ENCODE data around the gene GAN. TPM values are rescaled to one million over a fixed set of nuclear protein-coding genes. Genes with fewer than 3 reads are reported as not detected.
A peak's percentile ranks its signal among the peaks of the same experiment; 100 is the strongest.

GAN gene
- polyA plus RNA-seq, 1 donor, result 2.7 TPM

DNA sequence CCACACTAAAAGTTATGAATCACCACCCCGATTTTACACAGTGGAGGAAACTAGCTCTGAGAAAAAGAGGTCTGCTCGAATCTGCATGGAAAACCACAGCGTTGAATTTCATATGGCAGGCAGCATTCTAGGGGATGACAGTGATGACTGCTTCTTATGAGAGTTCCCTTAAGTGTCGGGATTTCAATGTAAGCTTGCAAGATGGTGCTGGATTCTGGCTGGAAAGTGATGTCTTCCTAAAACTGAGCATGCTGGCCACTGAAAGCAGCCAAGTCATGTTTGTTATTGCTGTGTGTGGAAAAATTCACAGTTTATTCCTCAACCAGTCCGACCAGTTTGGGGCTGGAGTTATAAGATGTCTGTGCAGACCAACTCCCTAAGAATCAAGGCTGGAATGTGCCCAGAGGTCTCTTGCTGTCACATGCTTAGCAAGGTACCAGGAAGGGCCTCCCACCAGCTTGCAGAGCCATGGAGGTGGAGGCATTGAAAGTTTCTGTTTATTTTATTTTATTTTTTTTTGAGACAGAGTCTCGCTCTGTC, 37.2 kb upstream of the GAN start:
- H3K27ac ChIP-seq (ENCODE audit: low read length), result no peak overlapping the region
- no peak overlapping the region for H3K4me3 ChIP-seq (ENCODE audit: low read length)
- 40% methylated on average over 1 of the region's 6 CpGs for whole genome bisulfite sequencing (ENCODE audit: insufficient coverage, low lambda C conversion rate)
- no peaks in the 10 kb centered on the region for H3K9me3 ChIP-seq (ENCODE audit: control insufficient read depth, low read depth, low read length)
- H3K27me3 ChIP-seq (ENCODE audit: control insufficient read depth, insufficient read depth, low read length), result no peaks in the 10 kb centered on the region
- DNase-seq, result peak in 1 of 2 donors; percentile 51
- H3K4me1 ChIP-seq (ENCODE audit: control insufficient read depth, insufficient read depth, low read length), result peaks cover 38% of the 10 kb centered on the region
- no peaks in the 10 kb centered on the region for H3K36me3 ChIP-seq (ENCODE audit: control insufficient read depth, insufficient read depth, low read length)

DNA sequence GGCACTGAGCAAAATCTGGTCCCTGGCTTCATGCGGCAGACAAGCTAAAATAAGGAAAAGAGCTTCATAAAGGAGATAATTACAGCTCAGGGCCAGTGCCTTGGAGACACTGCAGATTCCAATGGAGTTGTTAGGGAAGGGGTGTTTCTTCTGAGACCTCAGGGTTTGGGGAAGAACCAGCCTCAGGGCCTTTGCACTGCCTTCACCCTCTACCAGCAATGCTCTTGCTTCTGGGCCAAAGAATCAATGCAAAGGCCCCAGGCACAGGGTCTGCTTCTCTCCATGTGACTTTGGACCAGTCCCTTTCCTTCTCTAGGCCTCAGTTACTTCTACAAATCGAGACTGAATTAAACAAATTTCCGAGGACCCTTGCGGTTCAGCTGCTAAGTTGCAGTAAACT, 36.2 kb upstream of the GAN start:
- WGBS (ENCODE audit: insufficient coverage, low lambda C conversion rate), result no CpG with 5 or more reads among the region's 4 CpGs
- no peak for DNase-seq
- H3K4me1 ChIP-seq (ENCODE audit: control insufficient read depth, insufficient read depth, low read length), result peaks cover 35% of the 10 kb centered on the region
- H3K27ac ChIP-seq (ENCODE audit: low read length), result no peak overlapping the region
- H3K27me3 ChIP-seq (ENCODE audit: control insufficient read depth, insufficient read depth, low read length), result no peaks in the 10 kb centered on the region
- H3K9me3 ChIP-seq (ENCODE audit: control insufficient read depth, low read depth, low read length), result no peaks in the 10 kb centered on the region
- H3K36me3 ChIP-seq (ENCODE audit: control insufficient read depth, insufficient read depth, low read length), result no peaks in the 10 kb centered on the region
- no peak overlapping the region for H3K4me3 ChIP-seq (ENCODE audit: low read length)

DNA sequence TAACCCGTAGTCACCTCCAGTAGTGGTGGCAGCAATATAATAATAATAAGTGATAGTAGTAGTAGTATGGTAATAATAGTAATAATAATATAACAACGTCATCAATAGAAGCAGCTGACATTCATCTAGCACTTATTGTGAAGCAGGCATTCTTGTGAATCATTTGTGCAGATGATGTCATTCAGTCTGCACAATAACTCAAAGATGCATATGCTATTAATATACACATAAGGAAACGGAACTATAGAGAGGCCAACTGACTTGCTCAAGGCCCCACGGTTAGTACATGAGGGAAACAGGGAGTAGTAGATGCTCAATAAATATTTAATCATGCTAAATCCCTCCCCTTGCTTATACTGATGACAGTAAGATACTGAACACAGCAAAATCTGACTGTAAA, 35.4 kb upstream of the GAN start:
- Histone ChIP-seq H3K36me3 (ENCODE audit: control insufficient read depth, insufficient read depth, low read length) (no peaks in the 10 kb centered on the region), H3K4me3 (ENCODE audit: low read length) (no peak overlapping the region), H3K4me1 (ENCODE audit: control insufficient read depth, insufficient read depth, low read length) (peaks cover 28% of the 10 kb centered on the region), H3K27ac (ENCODE audit: low read length) (no peak overlapping the region), H3K9me3 (ENCODE audit: control insufficient read depth, low read depth, low read length) (no peaks in the 10 kb centered on the region), H3K27me3 (ENCODE audit: control insufficient read depth, insufficient read depth, low read length) (no peaks in the 10 kb centered on the region)
- WGBS (ENCODE audit: insufficient coverage, low lambda C conversion rate), result 71% methylated on average over 2 of the region's 4 CpGs
- DNase-seq, result no peak

DNA sequence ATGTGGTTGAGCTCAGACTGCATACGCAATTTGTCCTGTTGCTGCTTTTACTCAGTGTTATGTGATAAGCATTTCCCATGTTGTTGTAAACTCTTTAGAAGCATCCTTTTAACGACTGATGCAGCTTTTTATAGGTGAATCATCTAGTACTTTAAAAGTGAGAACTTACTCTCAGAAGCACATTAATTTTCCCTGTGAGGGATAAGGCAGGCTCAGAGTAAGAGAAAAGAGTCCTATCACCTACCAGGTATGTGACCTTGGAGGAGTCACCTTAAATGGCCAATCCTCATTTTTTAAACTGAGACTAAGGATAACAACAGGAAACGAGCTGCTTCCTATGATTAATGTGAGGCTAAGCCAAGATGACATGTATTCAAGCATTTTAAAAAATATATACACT, 34.4 kb upstream of the GAN start:
- H3K4me3 ChIP-seq (ENCODE audit: low read length), result no peak overlapping the region
- no peak overlapping the region for H3K27ac ChIP-seq (ENCODE audit: low read length)
- H3K36me3 ChIP-seq (ENCODE audit: control insufficient read depth, insufficient read depth, low read length), result no peaks in the 10 kb centered on the region
- H3K4me1 ChIP-seq (ENCODE audit: control insufficient read depth, insufficient read depth, low read length), result peaks cover 18% of the 10 kb centered on the region
- H3K9me3 ChIP-seq (ENCODE audit: control insufficient read depth, low read depth, low read length), result no peaks in the 10 kb centered on the region
- 100% methylated on average over 1 of the region's 3 CpGs for WGBS (ENCODE audit: insufficient coverage, low lambda C conversion rate)
- no peak for DNase-seq
- H3K27me3 ChIP-seq (ENCODE audit: control insufficient read depth, insufficient read depth, low read length), result no peaks in the 10 kb centered on the region

DNA sequence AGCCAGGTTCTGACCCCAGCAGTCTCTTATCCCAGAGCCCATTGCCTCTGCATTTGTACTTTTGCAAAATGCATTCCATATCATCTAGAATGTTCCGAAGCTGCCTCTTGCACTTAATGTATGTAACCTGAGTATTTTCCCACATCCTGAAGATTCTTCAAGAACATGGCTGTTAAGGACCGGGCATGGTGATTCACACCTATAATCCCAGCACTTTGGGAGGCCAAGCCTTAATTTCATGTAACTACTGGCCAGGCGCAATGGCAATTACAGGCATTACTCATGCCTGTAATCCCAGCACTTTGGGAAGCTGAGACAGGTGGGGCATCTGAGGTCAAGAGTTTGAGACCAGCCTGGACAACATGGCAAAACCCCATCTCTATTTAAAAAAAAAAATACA, 31.7 kb upstream of the GAN start:
- Histone ChIP-seq H3K27ac (ENCODE audit: low read length) (no peak overlapping the region), H3K4me1 (ENCODE audit: control insufficient read depth, insufficient read depth, low read length) (no peaks in the 10 kb centered on the region), H3K27me3 (ENCODE audit: control insufficient read depth, insufficient read depth, low read length) (no peaks in the 10 kb centered on the region), H3K36me3 (ENCODE audit: control insufficient read depth, insufficient read depth, low read length) (no peaks in the 10 kb centered on the region), H3K4me3 (ENCODE audit: low read length) (no peak overlapping the region), H3K9me3 (ENCODE audit: control insufficient read depth, low read depth, low read length) (no peaks in the 10 kb centered on the region)
- no peak for DNase-seq
- no CpG with 5 or more reads among the region's 3 CpGs for WGBS (ENCODE audit: insufficient coverage, low lambda C conversion rate)

DNA sequence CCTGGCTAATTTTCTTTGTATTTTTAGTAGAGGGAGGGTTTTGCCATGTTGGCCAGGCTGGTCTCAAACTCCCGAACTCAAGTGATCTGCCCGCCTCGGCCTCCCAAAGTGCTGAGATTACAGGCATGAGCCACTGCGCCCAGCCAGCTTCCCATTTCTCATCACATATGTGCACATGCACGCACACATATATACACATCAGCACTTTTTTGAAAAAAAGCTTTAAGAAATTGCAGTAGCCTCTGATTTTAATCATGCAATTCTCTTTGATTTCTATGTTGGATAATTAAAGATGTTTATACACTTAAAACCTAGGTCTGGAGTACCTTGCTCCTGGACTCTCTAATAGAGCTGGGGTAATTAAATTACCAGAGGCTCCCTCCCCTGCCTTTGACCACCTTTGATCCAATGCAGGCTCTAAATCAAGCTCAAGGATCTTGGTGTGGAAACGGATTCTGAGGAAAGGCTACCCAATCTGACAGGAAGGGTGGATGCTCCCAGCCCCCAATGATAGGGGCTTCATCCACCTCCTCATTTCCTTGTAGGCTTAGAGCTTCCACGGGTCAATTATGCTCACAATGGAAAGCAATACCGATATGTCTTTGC, 29.7 kb upstream of the GAN start:
- Histone ChIP-seq H3K4me3 (ENCODE audit: low read length) (no peak overlapping the region), H3K36me3 (ENCODE audit: control insufficient read depth, insufficient read depth, low read length) (no peaks in the 10 kb centered on the region), H3K4me1 (ENCODE audit: control insufficient read depth, insufficient read depth, low read length) (no peaks in the 10 kb centered on the region), H3K9me3 (ENCODE audit: control insufficient read depth, low read depth, low read length) (no peaks in the 10 kb centered on the region), H3K27me3 (ENCODE audit: control insufficient read depth, insufficient read depth, low read length) (no peaks in the 10 kb centered on the region), H3K27ac (ENCODE audit: low read length) (no peak overlapping the region)
- WGBS (ENCODE audit: insufficient coverage, low lambda C conversion rate), result no CpG with 5 or more reads among the region's 8 CpGs
- no peak for DNase-seq

DNA sequence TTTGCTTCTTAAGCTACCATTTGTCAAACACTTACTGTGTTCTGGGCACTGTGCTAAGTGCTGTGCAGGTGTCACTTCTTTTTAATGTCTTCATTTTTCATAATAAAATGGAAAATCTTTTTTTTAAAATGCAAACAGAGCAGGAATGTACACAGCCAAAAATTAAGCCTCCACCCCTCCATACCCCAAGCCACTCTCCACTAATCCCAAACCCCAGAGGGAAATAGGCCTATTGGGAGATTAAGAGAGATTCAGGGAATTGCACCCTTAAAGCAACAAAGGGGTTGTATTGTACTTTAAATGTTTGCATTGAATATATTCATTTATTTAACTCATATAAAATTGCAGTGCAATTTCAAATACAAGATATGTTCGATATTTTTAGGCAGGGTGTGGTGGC, 28.6 kb upstream of the GAN start:
- Histone ChIP-seq H3K4me3 (ENCODE audit: low read length) (no peak overlapping the region), H3K4me1 (ENCODE audit: control insufficient read depth, insufficient read depth, low read length) (no peaks in the 10 kb centered on the region), H3K27me3 (ENCODE audit: control insufficient read depth, insufficient read depth, low read length) (no peaks in the 10 kb centered on the region), H3K27ac (ENCODE audit: low read length) (no peak overlapping the region), H3K9me3 (ENCODE audit: control insufficient read depth, low read depth, low read length) (no peaks in the 10 kb centered on the region), H3K36me3 (ENCODE audit: control insufficient read depth, insufficient read depth, low read length) (no peaks in the 10 kb centered on the region)
- whole genome bisulfite sequencing (ENCODE audit: insufficient coverage, low lambda C conversion rate), result 100% methylated on average over 1 of the region's 1 CpG
- DNase-seq, result no peak

DNA sequence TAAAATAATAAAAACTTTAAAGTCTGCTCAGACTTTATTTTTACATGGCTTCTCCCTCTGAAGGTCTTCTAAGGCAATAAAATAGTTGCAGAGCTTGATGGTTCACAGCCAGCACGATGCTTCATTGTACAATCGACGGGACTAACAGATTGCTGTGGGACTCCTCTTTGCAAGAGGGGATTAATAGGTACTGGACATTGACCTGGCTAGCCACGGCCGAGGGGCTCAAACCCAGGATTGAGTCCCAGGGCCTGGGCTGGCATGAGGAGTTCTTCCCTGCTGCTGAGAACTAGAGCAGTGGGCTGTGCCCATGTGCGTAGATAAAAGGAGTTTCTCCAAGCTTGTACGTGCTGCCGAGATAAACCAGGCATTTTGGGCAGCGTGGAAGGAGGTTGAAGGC, 23.6 kb upstream of the GAN start:
- Histone ChIP-seq H3K4me3 (ENCODE audit: low read length) (no peak overlapping the region), H3K4me1 (ENCODE audit: control insufficient read depth, insufficient read depth, low read length) (peaks cover 4% of the 10 kb centered on the region), H3K9me3 (ENCODE audit: control insufficient read depth, low read depth, low read length) (no peaks in the 10 kb centered on the region), H3K27me3 (ENCODE audit: control insufficient read depth, insufficient read depth, low read length) (no peaks in the 10 kb centered on the region), H3K27ac (ENCODE audit: low read length) (no peak overlapping the region), H3K36me3 (ENCODE audit: control insufficient read depth, insufficient read depth, low read length) (no peaks in the 10 kb centered on the region)
- DNase-seq, result no peak
- WGBS (ENCODE audit: insufficient coverage, low lambda C conversion rate), result no CpG with 5 or more reads among the region's 9 CpGs

DNA sequence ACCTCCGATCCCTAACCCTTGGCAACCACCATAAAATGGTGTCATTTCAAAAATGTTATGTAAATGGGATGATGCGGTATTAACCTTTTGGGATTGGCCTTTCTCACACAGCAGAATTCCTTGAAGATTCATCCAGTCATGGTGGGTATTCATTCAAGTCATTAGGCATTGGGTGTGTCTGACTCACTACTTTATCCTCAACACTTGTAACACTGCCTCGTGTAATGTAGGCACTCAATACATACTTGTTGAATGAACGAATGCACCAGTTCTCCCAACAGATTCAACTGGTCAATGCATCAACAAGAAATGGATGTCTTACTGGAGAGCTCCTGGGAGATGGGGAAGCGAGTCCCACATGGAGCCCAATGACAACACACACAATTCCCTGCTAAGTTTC, 21.8 kb upstream of the GAN start:
- Histone ChIP-seq H3K4me3 (ENCODE audit: low read length) (no peak overlapping the region), H3K27ac (ENCODE audit: low read length) (no peak overlapping the region), H3K27me3 (ENCODE audit: control insufficient read depth, insufficient read depth, low read length) (no peaks in the 10 kb centered on the region), H3K36me3 (ENCODE audit: control insufficient read depth, insufficient read depth, low read length) (no peaks in the 10 kb centered on the region), H3K4me1 (ENCODE audit: control insufficient read depth, insufficient read depth, low read length) (peaks cover 4% of the 10 kb centered on the region), H3K9me3 (ENCODE audit: control insufficient read depth, low read depth, low read length) (no peaks in the 10 kb centered on the region)
- no CpG with 5 or more reads among the region's 5 CpGs for WGBS (ENCODE audit: insufficient coverage, low lambda C conversion rate)
- DNase-seq, result no peak

DNA sequence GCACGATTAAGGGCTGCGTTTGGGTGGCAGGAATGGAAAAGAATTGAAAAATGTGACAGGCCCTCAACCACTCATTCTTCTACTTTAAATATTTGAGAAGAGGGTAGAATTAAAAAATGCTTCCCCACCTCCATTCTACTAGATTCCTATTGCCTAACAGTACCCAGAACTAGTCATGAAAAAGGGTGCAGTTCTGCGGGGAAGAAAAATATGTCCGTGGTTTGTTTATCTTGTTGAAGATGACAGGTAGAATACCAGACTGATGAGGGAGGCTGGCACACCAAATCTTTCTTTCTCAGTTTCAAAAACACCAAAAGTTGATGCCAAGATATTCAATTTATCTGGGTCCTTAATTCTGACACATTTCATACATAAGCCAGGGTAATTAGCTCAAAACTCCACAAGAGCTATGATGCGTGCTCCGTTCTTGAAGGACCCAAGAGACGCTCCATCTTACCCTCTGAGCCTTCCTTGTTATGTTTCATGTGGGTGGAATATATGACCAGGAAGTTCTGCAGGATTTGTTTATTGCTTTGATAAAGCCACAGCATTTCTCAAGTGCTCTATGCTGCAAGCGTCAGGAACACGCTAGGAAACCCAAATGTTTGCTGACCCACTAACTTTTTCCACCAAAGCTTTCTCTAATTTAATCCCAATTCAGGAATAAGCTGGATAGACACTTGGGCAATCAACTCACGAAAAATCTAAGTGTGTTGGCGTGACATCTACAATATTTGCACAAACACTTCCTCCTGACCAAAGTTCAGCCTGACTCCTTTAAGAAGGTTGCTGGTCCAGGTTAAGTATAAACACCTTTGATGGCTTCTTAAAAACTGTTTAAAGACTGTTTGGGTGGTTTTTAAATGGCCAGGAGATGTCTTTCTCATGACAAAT, 20.6 kb upstream of the GAN start:
- WGBS (ENCODE audit: insufficient coverage, low lambda C conversion rate), result 100% methylated on average over 2 of the region's 11 CpGs
- Histone ChIP-seq H3K4me3 (ENCODE audit: low read length) (no peak overlapping the region), H3K4me1 (ENCODE audit: control insufficient read depth, insufficient read depth, low read length) (peaks cover 4% of the 10 kb centered on the region), H3K27ac (ENCODE audit: low read length) (peak overlapping the region; percentile 37), H3K27me3 (ENCODE audit: control insufficient read depth, insufficient read depth, low read length) (no peaks in the 10 kb centered on the region), H3K36me3 (ENCODE audit: control insufficient read depth, insufficient read depth, low read length) (no peaks in the 10 kb centered on the region), H3K9me3 (ENCODE audit: control insufficient read depth, low read depth, low read length) (no peaks in the 10 kb centered on the region)
- peak; percentile 64 to 87 for DNase-seq
